DND-41 (cell line): ENCODE results near the gene TMEM60.

Experiments used
- EZH2 ChIP-seq: IDR thresholded peaks from 3 replicates; pipeline ENCODE4 v1.6.1; 2012; ENCODE audit warnings: borderline replicate concordance, low read depth, mild to moderate bottlenecking, moderate library complexity, low read length, inconsistent platforms; ENCODE audit not compliant: severe bottlenecking
- TF ChIP-seq, protein P1 (sequence below): IDR thresholded peaks from 2 replicates; pipeline ENCODE4 v1.5.1; 2012; ENCODE audit warnings: borderline replicate concordance, low read length, moderate library complexity, mild to moderate bottlenecking; ENCODE audit not compliant: poor library complexity, severe bottlenecking; ENCODE audit errors: extremely low read depth

DNA sequence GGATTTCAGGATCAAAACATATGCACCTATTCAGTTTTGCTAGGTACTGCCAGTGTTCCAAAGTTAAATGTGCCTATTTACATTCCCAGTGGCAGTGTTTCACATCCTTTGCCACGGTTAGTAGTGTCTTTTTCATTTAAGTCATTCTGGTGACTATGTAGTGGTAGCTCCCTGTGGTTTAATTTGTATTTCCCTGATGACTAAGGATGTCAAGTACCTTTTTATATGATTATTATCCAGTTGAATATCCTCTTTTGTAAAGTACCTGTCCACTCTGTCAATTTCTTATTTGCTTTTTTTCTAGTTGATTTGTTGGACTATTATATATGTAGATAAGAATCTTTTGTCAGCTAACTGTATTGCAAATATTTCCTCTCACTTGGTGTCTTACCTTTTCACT, 45.1 kb downstream of the TMEM60 start:
- no peak for TF ChIP-seq EZH2
- TF ChIP-seq, protein P1, sequence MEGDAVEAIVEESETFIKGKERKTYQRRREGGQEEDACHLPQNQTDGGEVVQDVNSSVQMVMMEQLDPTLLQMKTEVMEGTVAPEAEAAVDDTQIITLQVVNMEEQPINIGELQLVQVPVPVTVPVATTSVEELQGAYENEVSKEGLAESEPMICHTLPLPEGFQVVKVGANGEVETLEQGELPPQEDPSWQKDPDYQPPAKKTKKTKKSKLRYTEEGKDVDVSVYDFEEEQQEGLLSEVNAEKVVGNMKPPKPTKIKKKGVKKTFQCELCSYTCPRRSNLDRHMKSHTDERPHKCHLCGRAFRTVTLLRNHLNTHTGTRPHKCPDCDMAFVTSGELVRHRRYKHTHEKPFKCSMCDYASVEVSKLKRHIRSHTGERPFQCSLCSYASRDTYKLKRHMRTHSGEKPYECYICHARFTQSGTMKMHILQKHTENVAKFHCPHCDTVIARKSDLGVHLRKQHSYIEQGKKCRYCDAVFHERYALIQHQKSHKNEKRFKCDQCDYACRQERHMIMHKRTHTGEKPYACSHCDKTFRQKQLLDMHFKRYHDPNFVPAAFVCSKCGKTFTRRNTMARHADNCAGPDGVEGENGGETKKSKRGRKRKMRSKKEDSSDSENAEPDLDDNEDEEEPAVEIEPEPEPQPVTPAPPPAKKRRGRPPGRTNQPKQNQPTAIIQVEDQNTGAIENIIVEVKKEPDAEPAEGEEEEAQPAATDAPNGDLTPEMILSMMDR, result no peak
